ENCODE results near the gene PNMA1.

DNA sequence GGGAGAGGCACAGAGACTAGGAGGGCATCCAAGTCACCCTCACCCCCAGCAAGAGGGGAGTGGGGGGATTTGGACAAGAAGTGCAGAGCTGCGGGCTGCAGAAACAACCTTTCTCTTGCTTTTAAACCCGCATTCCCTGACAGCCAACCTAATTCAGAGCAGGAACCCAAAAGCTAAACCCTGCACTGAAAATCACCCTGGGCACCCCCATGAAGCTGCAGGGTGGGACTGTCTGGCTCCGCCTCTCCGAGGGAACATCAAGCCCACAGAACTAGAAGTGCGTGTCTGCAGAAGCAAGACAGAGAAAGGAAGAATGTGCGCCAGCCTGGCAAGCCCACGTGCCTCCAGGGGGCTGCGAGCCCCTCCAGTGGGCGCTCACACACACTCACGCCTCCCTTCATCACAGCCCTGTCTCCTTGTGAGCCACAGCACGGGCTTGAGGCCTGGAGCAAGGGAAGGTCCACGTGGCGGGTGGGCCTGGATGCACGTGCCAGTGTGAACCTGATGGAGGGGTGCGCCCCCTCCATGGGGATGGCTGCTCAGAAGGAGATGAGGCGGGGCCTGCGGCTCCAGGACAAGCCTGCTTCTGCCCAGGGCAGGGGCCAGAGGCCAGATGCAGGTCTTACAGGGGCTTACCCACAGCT lies 27.8 kb upstream of the PNMA1 start:
- no peak for TF ChIP-seq EP300 (IDR thresholded peaks at IDR 0.05)
- TF ChIP-seq POLR2AphosphoS5 (IDR thresholded peaks at IDR 0.05), result peak in 1 of 4 donors; percentile 20
- TF ChIP-seq POLR2A (IDR thresholded peaks at IDR 0.05), result no peak
